IPS DF 19.7 (cell line): ENCODE data around the gene GNPDA1.
"Not testable (repeated sequence)": the region's sequence is repeated elsewhere in the genome, so short reads cannot be mapped to it uniquely, and the experiment has no call there.

ENCODE experiments used
- DNase-seq: peaks from one replicate; pipeline ENCODE4 v3.0.0-alpha.2; 2013; ENCODE audit warnings: low read depth, low spot score

The GNPDA1 gene

DNA sequence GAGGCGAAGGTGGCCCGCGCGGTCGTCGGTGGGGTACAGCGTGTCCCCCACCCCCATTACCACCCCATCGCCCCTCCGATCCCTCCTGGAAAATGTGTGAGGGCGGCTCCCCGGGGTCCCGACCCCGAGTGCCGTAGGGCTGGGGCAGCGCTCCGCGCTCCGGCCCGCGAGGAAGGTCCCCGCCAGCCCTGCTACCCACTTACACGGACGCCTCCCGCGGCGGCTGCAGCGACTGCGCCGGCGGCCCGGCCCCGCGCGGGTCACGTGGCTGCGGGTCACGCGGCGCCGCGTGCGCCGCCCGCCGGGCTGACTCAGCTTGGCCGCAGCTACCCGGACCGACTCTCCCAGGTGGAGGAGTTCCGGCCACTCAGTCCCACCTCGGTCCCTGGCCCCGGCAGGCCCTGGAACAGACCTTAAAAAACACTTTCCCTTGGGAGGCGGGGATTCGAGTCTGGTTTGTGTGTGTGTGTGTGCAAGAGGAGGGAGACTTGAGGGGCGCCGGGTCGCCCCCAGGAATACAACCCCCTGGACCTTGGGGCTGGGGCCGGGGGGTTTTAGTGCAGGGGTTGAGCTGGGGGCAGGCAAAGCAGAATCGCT, at the start of gene GNPDA1:
GNPDA1 (minus strand) TSS at position 236 of the 597 bp plus-strand sequence. CDS start 992 bp downstream, outside the sequence.
- no peak for DNase-seq

GRCh38 chr5:142059304-142059940, 46.6 kb upstream of the GNPDA1 start:
- no peak for DNase-seq

- DNase-seq = no peak
These were observed 44.9 kb upstream of the GNPDA1 start for GRCh38 chr5:142057697-142058056.

DNA sequence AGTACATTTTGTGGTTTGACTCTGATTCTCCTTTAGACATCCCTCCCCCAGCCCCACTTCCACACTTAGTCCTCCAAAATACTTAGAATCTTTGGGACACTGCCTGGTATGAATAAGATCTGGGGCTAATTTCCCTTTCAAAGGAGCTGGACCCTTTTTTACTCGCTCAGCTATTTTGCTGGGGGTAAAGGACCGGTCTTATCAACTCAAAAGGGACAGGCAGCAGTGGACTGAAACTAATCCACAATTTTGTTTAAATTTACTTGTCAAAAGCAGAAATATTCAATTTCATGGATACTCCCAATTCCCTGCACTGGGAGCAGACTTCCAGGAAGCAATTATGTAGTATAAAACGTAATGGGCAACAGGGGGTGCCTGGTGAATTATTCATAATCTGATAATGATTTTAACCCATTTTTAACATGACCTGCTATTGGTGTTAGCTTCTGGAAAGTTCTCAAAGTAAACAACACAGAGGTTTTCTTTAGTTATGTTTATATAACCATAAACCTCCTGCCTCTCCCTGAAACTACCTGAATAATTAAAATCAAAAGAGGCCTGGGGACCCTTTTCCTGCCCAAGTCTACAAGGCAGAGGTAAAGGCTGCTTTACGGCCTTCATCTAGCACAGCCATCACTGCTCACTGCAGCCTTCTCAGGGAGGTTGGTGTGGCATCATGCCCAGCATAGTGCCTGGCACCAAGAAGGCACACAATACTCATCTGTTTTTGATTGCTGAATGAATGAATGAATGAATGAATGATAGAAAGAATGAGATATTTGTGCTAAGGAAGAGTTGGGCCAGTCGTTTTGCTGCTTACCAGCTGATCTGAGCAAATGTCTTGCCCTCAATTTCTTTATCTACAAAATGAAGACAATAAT, 44.2 kb upstream of the GNPDA1 start:
- DNase-seq = no peak

- no peak for DNase-seq
These were observed 42.5 kb upstream of the GNPDA1 start for GRCh38 chr5:142055301-142055700.

- no peak for DNase-seq
These were observed 40.8 kb upstream of the GNPDA1 start for GRCh38 chr5:142053426-142054151.

DNA sequence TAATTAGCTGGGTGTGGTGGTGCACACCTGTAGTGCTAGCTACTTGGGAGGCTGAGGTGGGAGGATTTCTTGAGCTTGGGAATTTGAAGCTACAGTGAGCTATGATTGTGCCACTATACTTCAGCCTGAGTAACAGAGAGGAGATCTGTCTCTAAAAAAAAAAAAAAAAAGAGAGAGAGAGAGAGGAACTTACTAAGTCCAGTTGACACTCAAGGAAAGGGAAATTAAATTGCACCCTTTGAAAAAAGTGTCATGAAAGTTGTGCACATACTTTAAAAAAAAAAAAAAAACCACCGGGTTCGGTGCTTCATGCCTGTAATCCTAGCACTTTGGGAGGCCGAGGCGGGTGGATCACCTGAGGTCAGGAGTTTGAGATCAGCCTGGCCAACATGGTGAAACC, 39.2 kb upstream of the GNPDA1 start:
- not testable (repeated sequence) for DNase-seq

DNA sequence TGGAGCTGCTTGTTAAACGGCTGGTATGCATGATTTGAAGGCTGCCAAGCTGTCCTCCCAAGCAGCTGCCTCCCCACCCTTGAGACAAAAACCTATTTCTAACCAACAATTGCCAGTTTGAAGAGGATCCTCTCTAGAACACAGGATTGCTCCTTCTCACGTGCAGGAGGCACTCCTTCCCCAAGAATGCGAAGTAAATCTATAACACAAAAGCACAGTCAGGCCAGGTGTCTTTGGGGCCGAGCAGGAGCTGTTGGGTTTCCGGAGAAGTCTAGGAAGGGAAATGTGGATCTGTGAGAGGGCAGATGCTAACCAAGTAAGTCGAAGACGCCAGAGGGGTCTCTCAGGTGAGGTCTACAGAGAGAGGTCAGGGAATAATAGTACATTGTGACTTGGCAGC, 35.4 kb upstream of the GNPDA1 start:
- DNase-seq = peak; percentile 64

DNA sequence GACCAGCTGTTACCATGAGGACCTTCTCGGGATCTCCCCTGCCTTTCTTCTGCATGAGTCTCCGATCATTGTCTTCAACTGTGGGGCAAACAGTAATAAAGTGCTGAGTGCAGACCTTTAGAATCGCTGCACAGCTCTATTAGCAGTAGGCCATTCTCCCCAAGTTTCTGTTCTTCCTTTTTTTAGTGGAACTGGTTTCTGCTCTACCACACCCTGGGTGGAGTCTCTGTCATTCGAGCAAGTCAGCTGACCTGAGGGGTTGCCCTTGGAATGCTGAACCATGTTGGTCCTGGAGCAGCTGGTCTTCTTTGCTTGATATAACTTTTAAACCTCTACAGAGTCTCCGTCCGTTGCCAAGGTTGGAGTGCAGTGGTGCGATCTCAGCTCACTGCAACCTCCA, 33.4 kb upstream of the GNPDA1 start:
- no peak for DNase-seq

GRCh38 chr5:142040881-142041280, 28.1 kb upstream of the GNPDA1 start:
- DNase-seq = not testable (repeated sequence)

- DNase-seq = no peak
These were observed 27.5 kb upstream of the GNPDA1 start for GRCh38 chr5:142040285-142040684.

DNA sequence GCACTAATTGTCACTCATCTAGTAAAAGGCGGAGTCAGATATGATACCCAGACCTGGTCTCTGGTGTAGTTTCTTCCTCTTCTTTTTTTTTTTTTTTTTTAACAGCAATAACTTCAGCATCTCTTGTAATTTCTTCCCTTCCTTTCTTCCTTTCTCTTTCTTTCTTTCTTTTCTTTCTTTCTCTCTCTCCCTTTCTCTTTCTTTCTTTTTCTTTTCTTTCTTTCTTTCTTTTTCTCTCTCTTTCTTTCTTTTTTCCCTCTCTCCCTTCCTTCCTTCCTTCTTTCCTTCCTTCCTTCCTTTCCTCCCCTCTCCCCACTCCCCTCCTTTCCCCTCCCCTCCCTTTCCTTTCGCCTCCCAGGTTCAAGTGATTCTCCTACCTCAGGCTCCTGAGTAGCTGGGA, 25.9 kb upstream of the GNPDA1 start:
- no peak for DNase-seq

DNA sequence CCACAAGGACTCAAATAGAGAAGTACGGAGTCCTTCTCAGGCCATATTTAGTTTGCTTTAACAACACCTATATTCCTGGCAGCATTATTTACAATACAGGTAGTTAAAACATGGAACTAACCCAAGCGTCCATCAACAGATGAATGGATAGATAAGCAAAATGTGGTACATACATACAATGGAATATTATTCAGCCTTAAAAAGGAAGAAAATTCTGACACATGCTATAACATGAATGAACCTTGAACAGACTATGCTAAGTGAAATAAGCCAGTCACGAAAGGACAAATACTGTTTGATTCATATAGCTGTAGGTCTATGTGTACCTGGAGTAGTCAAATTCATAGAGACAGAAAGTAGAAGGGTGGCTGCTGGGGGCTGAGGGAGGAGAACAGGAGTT, 24.8 kb upstream of the GNPDA1 start:
- DNase-seq = not testable (repeated sequence)

DNA sequence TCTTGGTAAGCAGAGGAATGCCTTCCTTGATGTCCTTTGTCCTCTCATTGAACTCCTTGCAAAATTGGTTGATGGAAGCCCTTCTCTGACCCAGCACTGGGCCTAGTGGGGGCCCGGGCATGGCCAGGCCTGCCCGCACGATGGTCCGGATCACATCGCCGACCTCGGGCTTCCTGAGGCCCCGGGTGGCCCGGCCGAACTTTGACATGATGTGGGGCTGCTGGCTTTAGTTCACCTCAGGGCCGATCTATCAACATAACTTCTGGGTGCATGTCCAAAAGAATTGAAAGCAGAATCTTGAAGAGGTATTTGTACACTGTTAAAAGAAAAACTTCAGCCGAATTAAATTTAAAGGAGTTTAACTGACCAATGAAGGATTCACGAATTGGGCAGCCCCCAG, 24.1 kb upstream of the GNPDA1 start:
- no peak for DNase-seq

DNA sequence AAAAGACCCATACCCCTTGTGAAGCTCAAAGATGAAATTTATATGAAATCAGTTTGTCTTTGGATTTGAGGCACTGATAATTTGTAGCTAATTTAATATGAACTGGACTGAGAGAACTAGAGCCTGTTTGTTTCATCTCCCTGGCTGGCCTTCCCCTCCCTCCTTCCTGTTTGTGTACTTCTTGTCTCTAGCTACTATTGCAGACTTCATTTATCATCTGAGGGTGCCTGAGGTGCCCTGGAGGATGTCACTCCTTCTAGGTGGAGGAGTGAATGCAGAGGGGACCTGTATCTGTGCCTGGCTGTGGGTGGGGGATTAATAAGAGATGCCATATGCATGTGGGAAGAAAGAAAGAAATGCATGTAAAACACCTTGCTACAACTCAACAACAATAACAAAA, 22.2 kb upstream of the GNPDA1 start:
- DNase-seq = no peak

DNA sequence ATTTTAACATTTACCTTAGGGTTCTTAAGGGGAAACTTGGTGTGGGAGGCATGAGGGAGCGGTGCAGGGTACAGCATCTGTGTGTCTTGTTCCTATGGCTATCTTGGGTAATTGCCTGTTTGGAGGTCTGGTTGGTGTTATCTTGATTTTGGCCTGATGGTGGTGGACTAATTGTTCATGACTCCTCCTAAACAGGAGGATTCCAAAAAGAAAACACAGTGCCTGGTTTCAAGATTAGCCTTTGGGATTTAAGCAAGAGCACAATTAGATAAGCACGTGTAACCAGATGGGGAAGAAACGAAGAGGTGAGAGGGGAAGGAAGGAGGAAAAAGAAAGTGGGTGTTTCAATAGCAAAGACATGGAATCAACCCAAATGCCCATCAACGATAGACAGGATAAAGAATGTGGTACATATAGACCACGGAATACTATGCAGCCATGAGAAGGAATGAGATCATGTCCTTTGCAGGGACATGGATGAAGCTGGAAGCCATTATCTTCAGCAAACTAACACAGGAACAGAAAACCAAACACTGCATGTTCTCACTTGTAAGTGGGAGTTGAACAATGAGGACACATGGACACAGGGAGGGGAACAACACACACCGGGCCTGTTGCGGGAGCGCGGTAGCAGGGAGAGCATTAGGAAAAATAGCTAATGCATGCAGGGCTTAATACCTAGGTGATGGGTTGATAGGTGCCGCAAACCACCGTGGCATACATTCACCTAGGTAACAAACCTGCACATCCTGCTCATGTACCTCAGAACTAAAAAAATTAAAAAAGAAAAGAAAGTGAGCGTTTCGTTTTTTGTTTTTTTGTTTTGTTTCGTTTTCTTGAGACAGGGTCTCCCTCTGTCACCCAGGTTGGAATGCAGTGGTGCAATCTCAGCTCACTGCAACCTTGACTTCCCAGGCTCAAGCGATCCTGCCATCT, 21.1 kb upstream of the GNPDA1 start:
- DNase-seq = not testable (repeated sequence)

- DNase-seq = no peak
These were observed 20.2 kb upstream of the GNPDA1 start for GRCh38 chr5:142032747-142033631.

- no peak for DNase-seq
These were observed 19.3 kb upstream of the GNPDA1 start for GRCh38 chr5:142032150-142032549.

DNA sequence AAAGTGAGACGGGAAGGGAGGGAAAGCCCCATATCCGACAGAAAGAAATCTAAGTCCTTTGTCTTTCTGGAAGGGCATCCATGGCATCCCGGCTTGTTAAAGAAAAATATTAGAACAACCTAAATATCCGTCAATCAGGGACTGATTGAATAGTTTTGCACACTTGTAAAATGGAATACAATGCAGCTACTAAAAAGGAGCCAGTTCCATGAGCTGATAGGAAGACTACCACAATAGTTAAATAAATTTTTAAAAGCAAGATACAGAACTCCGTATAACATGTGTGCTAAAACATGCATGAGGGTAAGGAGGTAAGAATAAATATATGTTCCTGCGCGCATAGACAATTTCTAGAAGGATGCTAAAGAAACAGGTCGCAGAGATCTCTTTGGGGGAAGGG, 12.8 kb upstream of the GNPDA1 start:
- DNase-seq = no peak

DNA sequence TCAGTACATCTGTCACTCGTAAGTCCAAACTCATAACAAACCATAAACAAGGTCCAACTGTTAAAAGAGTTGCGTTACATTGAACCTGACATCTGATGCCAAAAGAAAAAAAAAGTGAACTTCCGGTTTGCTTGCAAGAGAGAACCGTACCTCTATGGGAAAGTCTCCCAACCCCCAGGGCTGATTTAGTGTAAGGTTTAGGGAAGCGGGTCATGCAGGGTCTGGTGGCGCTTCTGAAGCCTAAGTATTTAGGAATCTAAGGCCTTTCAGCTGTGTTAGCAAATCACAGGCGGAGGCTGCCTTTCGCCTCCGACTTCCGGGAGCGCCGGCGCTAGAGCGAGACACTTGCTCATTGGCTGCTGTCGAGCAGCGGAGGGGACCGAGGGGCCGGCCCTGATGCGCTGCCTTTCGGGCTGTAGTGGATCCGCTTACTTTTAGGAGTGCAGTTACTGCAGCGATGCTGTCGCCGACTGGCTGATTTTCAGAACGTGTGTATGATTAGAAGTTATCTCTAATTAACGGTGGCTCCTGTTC, 12.0 kb upstream of the GNPDA1 start:
- DNase-seq = peak; percentile 90
